ENCODE results near the gene GALNT6. TPM values are rescaled to one million over a fixed set of nuclear protein-coding genes. Genes with fewer than 3 reads are reported as not detected.
"Not testable (repeated sequence)": the region's sequence is repeated elsewhere in the genome, so short reads cannot be mapped to it uniquely, and the experiment has no call there.

The GALNT6 gene
- total and polyA plus RNA-seq, 2 experiments from 2014 or later = 28.4 to 30.7 TPM

DNA sequence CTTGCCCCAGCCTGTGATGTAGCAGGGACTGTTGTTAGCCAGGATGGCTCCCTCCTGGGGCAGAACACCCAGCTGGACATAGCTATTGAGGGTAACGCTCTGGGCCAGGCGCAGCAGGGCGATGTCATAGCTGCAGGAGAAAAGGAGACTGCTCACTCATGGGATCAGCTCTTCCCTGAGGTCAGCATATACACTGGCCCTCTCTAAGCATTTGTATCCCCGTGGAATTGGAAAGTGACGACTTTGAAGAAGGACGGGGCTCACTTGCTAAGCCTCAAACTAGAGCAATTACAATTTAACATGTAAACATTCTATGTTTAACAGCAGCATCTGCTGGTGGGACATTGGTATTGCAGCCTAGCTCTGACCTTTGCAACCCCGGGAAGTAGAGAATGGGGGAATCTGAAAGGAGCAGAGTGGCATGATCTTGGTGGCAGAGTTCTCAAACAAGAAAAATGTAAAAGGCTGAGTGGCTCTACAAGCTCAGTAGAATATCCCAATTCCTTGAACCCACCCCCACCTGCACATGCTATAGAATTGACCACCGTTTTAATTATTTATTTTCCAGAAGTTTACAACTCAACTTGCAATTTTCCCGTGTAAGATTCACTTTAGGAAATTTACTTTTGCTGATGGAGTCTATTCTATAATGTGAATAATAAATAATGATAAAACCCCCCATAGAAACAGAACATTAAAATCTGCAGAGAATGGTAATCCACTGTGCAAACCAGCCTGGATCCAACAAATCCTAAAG, 49.8 kb downstream of the GALNT6 start:
- Histone ChIP-seq H4K20me1 (ENCODE audit: insufficient read depth, poor library complexity, severe bottlenecking) (no peaks in the 10 kb centered on the region), H2AFZ (peak overlapping the region; percentile 73), H3K9me3 (ENCODE audit: low read depth) (no peaks in the 10 kb centered on the region), H3K9me2 (replicated peaks; ENCODE audit: insufficient read depth) (no peaks in the 10 kb centered on the region), H3K4me2 (peak overlapping the region; percentile 77), H3K4me1 (ENCODE audit: insufficient read depth) (no peaks in the 10 kb centered on the region), H3K27me3 (no peaks in the 10 kb centered on the region), H3K4me3 (no peak overlapping the region), H3K27ac (no peak overlapping the region), H3K36me3 (replicated peaks; ENCODE audit: insufficient read depth, low read depth) (no peaks in the 10 kb centered on the region), H3K79me2 (no peaks in the 10 kb centered on the region)
- peak; percentile 81 for DNase-seq (ENCODE audit: low spot score)
- TF ChIP-seq, protein P1, sequence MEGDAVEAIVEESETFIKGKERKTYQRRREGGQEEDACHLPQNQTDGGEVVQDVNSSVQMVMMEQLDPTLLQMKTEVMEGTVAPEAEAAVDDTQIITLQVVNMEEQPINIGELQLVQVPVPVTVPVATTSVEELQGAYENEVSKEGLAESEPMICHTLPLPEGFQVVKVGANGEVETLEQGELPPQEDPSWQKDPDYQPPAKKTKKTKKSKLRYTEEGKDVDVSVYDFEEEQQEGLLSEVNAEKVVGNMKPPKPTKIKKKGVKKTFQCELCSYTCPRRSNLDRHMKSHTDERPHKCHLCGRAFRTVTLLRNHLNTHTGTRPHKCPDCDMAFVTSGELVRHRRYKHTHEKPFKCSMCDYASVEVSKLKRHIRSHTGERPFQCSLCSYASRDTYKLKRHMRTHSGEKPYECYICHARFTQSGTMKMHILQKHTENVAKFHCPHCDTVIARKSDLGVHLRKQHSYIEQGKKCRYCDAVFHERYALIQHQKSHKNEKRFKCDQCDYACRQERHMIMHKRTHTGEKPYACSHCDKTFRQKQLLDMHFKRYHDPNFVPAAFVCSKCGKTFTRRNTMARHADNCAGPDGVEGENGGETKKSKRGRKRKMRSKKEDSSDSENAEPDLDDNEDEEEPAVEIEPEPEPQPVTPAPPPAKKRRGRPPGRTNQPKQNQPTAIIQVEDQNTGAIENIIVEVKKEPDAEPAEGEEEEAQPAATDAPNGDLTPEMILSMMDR (IDR thresholded peaks at IDR 0.05; ENCODE audit: poor library complexity) = peak; percentile 97
- no peak for TF ChIP-seq EZH2 (IDR thresholded peaks at IDR 0.05; ENCODE audit: borderline replicate concordance)
- 34% methylated on average over 9 of the region's 9 CpGs for WGBS (ENCODE audit: low lambda C conversion rate, missing lambda C conversion rate)

DNA sequence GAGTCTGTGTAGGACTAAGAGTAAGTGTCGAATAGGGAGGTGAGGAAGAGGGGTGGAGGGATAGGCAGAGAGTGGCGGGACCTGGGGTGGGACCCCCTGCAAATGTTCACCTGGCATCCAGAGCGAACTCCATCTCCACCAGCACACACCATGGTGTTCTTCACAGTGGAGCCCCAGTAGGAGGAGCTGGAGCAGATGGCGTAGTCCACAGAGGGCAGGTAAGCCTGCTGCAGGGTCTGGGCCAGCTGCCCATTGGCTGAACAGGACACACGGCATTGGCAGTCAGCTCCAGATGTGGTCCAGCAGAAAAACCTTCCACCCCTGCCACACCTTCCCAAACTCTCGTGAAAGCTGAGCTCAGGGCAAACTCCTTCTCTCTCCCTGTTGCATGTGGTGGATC, 51.5 kb downstream of the GALNT6 start:
- H3K4me3 ChIP-seq = no peak overlapping the region
- no peaks in the 10 kb centered on the region for H4K20me1 ChIP-seq (ENCODE audit: insufficient read depth, poor library complexity, severe bottlenecking)
- H3K79me2 ChIP-seq = no peaks in the 10 kb centered on the region
- H3K4me2 ChIP-seq = no peak overlapping the region
- H3K4me1 ChIP-seq (ENCODE audit: insufficient read depth) = no peaks in the 10 kb centered on the region
- H2AFZ ChIP-seq = no peak overlapping the region
- no peak overlapping the region for H3K27ac ChIP-seq
- H3K9me3 ChIP-seq (ENCODE audit: low read depth) = no peaks in the 10 kb centered on the region
- no peaks in the 10 kb centered on the region for H3K9me2 ChIP-seq (replicated peaks; ENCODE audit: insufficient read depth)
- 86% methylated on average over 6 of the region's 6 CpGs for WGBS (ENCODE audit: low lambda C conversion rate, missing lambda C conversion rate)
- TF ChIP-seq, protein P1 (IDR thresholded peaks at IDR 0.05; ENCODE audit: poor library complexity) = no peak
- TF ChIP-seq EZH2 (IDR thresholded peaks at IDR 0.05; ENCODE audit: borderline replicate concordance) (no peak), EZH2phosphoT487 (IDR thresholded peaks at IDR 0.05; ENCODE audit: low read depth, severe bottlenecking, unreplicated experiment) (no peak)
- no peak for DNase-seq (ENCODE audit: low spot score)
- no peaks in the 10 kb centered on the region for H3K36me3 ChIP-seq (replicated peaks; ENCODE audit: insufficient read depth, low read depth)
- no peaks in the 10 kb centered on the region for H3K27me3 ChIP-seq

DNA sequence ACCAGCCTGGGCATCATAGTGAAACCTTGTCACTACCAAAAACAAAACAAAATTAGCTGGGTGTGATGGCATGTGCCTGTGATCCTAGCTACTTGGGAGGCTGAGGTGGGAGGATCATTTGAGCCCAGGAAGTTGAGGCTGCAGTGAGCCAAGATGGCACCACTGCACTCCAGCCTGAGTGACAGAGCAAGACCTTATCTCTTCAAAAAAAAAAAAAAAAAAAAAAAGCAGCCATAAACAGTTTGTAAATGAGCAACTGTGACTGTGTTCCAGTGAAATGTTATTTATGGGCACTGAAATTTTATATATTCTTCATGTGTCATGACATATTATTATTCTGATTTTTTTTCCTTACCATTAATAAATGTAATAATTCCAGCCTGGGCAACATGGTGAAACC, 53.9 kb downstream of the GALNT6 start:
- not testable (repeated sequence) for H4K20me1 ChIP-seq (ENCODE audit: insufficient read depth, poor library complexity, severe bottlenecking); H3K4me1 ChIP-seq (ENCODE audit: insufficient read depth); H3K79me2 ChIP-seq; H3K36me3 ChIP-seq (replicated peaks; ENCODE audit: insufficient read depth, low read depth); DNase-seq (ENCODE audit: low spot score); H3K4me3 ChIP-seq; H3K27ac ChIP-seq; H2AFZ ChIP-seq; H3K4me2 ChIP-seq; H3K9me2 ChIP-seq (replicated peaks; ENCODE audit: insufficient read depth); H3K9me3 ChIP-seq (ENCODE audit: low read depth); H3K27me3 ChIP-seq

DNA sequence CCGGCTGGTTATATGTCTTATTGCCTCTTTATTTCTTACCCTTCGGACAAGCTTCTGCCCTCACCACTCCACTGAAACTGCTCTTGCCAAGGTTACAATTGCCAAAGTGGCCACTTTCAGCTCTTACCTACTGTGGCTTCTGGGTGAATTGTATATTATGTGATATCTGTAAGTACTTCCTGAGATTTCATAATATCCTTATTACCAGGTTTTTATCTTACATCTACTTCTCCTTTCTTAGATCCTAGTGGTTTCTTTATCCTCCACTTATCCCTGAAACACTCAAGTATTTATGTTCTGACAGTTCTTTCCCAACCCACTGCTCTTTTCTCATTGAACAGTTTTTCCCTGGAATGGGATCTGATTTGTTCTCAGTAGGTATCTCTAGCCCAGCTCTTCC, 55.3 kb downstream of the GALNT6 start:
- H3K9me2 ChIP-seq (replicated peaks; ENCODE audit: insufficient read depth) = no peaks in the 10 kb centered on the region
- no peak for DNase-seq (ENCODE audit: low spot score)
- H4K20me1 ChIP-seq (ENCODE audit: insufficient read depth, poor library complexity, severe bottlenecking) = no peaks in the 10 kb centered on the region
- no peak overlapping the region for H2AFZ ChIP-seq
- H3K4me1 ChIP-seq (ENCODE audit: insufficient read depth) = no peaks in the 10 kb centered on the region
- no peak overlapping the region for H3K4me3 ChIP-seq
- no peaks in the 10 kb centered on the region for H3K36me3 ChIP-seq (replicated peaks; ENCODE audit: insufficient read depth, low read depth)
- H3K9me3 ChIP-seq (ENCODE audit: low read depth) = no peaks in the 10 kb centered on the region
- no peaks in the 10 kb centered on the region for H3K79me2 ChIP-seq
- TF ChIP-seq EZH2 (IDR thresholded peaks at IDR 0.05; ENCODE audit: borderline replicate concordance) = no peak
- no peak for TF ChIP-seq EZH2phosphoT487 (IDR thresholded peaks at IDR 0.05; ENCODE audit: low read depth, severe bottlenecking, unreplicated experiment)
- TF ChIP-seq, protein P1 (IDR thresholded peaks at IDR 0.05; ENCODE audit: poor library complexity) = no peak
- no peak overlapping the region for H3K27ac ChIP-seq
- 86% methylated on average over 2 of the region's 2 CpGs for WGBS (ENCODE audit: low lambda C conversion rate, missing lambda C conversion rate)
- no peaks in the 10 kb centered on the region for H3K27me3 ChIP-seq
- H3K4me2 ChIP-seq = no peak overlapping the region

All from hepatocyte (in vitro differentiated cells).